Measurements from ENCODE around the gene STARD4.

DNA sequence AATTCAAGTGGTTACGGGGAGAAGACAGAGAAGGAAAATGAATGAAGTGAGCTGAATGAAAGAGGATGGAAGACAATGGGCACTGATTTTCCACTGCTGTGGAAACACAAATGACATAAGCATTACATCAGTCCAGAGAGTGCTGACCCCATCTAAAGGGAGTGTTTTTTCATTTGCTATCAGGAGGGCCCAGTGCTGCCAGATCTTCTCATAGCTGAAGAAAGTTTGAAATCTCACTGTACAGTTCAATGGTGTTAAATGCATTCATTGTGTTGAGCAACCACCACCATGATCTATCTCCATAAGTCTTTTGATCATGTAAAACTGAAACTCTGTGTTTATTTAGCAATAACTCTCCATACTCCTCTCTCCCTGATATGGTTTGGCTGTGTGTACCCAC, 41.5 kb upstream of the STARD4 start:
- TF ChIP-seq CTCF (IDR thresholded peaks at IDR 0.05) (no peak), POLR2A (IDR thresholded peaks at IDR 0.05) (no peak)

Measured in body of pancreas (tissue), 4 donors.